ENCODE data around the gene MMP24.

The MMP24 gene

DNA sequence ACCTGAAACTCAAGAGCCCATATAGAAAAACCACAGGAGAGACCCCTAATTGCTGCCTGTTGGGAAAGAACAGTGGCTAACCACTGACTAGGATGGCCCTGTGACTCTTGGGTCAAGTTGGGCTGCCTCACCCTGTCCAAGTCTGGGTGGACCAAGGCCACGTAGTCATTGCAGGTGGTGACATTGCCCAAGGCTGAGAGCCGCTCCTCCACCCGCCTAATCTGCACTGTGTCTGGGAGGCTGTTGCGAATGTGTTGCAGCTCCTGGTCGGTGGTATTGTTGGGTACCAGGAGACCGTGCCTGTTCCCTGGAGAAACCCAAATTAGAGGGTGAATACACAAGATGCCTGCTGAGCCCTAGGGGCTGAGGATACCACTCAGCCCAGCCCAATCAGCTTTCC, 54.0 kb downstream of the MMP24 start:
- H3K36me3 ChIP-seq (ENCODE audit: control insufficient read depth, low read length), result peaks cover 76% of the 10 kb centered on the region
- TF ChIP-seq CTCF (IDR thresholded peaks at IDR 0.05; ENCODE audit: low read depth, low read length, poor library complexity, severe bottlenecking) (no peak), EZH2phosphoT487 (IDR thresholded peaks at IDR 0.05; ENCODE audit: borderline replicate concordance, low read length) (no peak)
- H4K20me1 ChIP-seq (ENCODE audit: control insufficient read depth, insufficient read depth, low read depth, low read length), result peaks cover 11% of the 10 kb centered on the region; the same call in 1 of the 2 replicates
- H3F3A ChIP-seq (ENCODE audit: control insufficient read depth, insufficient read depth), result peaks cover 20% of the 10 kb centered on the region
- no peak overlapping the region for H3K27ac ChIP-seq (ENCODE audit: low read depth, low read length)
- H3K4me2 ChIP-seq (ENCODE audit: low read length), result no peak overlapping the region
- H3K9me2 ChIP-seq (replicated peaks; ENCODE audit: control insufficient read depth, low read length), result no peaks in the 10 kb centered on the region
- no peak overlapping the region for H3K4me3 ChIP-seq (ENCODE audit: low read length)
- H3K79me2 ChIP-seq (ENCODE audit: control insufficient read depth, low read length), result peaks cover 58% of the 10 kb centered on the region
- no peaks in the 10 kb centered on the region for H3K27me3 ChIP-seq (ENCODE audit: control insufficient read depth, low read length)
- H3K9me3 ChIP-seq (ENCODE audit: control insufficient read depth, insufficient read depth, low read length), result no peaks in the 10 kb centered on the region
- H3K4me1 ChIP-seq (ENCODE audit: control insufficient read depth, low read length), result peaks cover 28% of the 10 kb centered on the region

- H3K9me2 ChIP-seq (replicated peaks; ENCODE audit: control insufficient read depth, low read length), result no peaks in the 10 kb centered on the region
- no peaks in the 10 kb centered on the region for H3K27me3 ChIP-seq (ENCODE audit: control insufficient read depth, low read length)
- H3K4me3 ChIP-seq (ENCODE audit: low read length), result no peak overlapping the region
- H4K20me1 ChIP-seq (ENCODE audit: control insufficient read depth, insufficient read depth, low read depth, low read length), result peaks cover 11% of the 10 kb centered on the region; the same call in 1 of the 2 replicates
- peaks cover 24% of the 10 kb centered on the region for H3K4me1 ChIP-seq (ENCODE audit: control insufficient read depth, low read length)
- H3K36me3 ChIP-seq (ENCODE audit: control insufficient read depth, low read length), result peaks cover 66% of the 10 kb centered on the region
- no peak overlapping the region for H3K27ac ChIP-seq (ENCODE audit: low read depth, low read length)
- peaks cover 49% of the 10 kb centered on the region for H3K79me2 ChIP-seq (ENCODE audit: control insufficient read depth, low read length)
- no peaks in the 10 kb centered on the region for H3K9me3 ChIP-seq (ENCODE audit: control insufficient read depth, insufficient read depth, low read length)
- peaks cover 25% of the 10 kb centered on the region for H3F3A ChIP-seq (ENCODE audit: control insufficient read depth, insufficient read depth)
- TF ChIP-seq EZH2phosphoT487 (IDR thresholded peaks at IDR 0.05; ENCODE audit: borderline replicate concordance, low read length), result no peak
- no peak for TF ChIP-seq CTCF (IDR thresholded peaks at IDR 0.05; ENCODE audit: low read depth, low read length, poor library complexity, severe bottlenecking)
- no peak overlapping the region for H3K4me2 ChIP-seq (ENCODE audit: low read length)
Observed at GRCh38 chr20:35281506-35282101, 55.1 kb downstream of the MMP24 start.

GRCh38 chr20:35283441-35284266, 57.2 kb downstream of the MMP24 start:
- Histone ChIP-seq H3K36me3 (ENCODE audit: control insufficient read depth, low read length) (peaks cover 53% of the 10 kb centered on the region), H3F3A (ENCODE audit: control insufficient read depth, insufficient read depth) (peaks cover 19% of the 10 kb centered on the region), H3K27me3 (ENCODE audit: control insufficient read depth, low read length) (no peaks in the 10 kb centered on the region), H3K9me2 (replicated peaks; ENCODE audit: control insufficient read depth, low read length) (no peaks in the 10 kb centered on the region), H4K20me1 (ENCODE audit: control insufficient read depth, insufficient read depth, low read depth, low read length) (peaks cover 7% of the 10 kb centered on the region; the same call in 1 of the 2 replicates), H3K9me3 (ENCODE audit: control insufficient read depth, insufficient read depth, low read length) (no peaks in the 10 kb centered on the region), H3K27ac (ENCODE audit: low read depth, low read length) (peak overlapping the region; percentile 45), H3K79me2 (ENCODE audit: control insufficient read depth, low read length) (peaks cover 41% of the 10 kb centered on the region), H3K4me1 (ENCODE audit: control insufficient read depth, low read length) (peaks cover 15% of the 10 kb centered on the region), H3K4me3 (ENCODE audit: low read length) (peak overlapping the region; percentile 94), H3K4me2 (ENCODE audit: low read length) (peak overlapping the region; percentile 79)
- TF ChIP-seq CTCF (IDR thresholded peaks at IDR 0.05; ENCODE audit: low read depth, low read length, poor library complexity, severe bottlenecking) (no peak), EZH2phosphoT487 (IDR thresholded peaks at IDR 0.05; ENCODE audit: borderline replicate concordance, low read length) (no peak)

Data from DOHH2 (cell line).